GM12878 (cell line): ENCODE data around the gene C1orf141. TPM values are rescaled to one million over a fixed set of nuclear protein-coding genes. Genes with fewer than 3 reads are reported as not detected.

Source experiments
- ATAC-seq: fragments of 200-7000 bp; cut with Tn5 transposase; 3 replicates; pipeline ENCODE4 v1.9.1; 2020; ENCODE audit warnings: mild to moderate bottlenecking, moderate library complexity
- BruUV-seq: library from RNA; stranded (reverse); fragments of 400-500 nt; replicated peaks from 2 replicates; lab custom pipeline; 2021; lab: Mats Ljungman, UMichigan
- CTCF ChIA-PET: fragments of 300-600 bp; sonication (Branson Sonifier 250); formaldehyde crosslinking; extraction: SDS; loops from one replicate; lab custom pipeline; 2021; ENCODE audit warnings: inconsistent platforms; lab: Yijun Ruan, JAX
- POLR2A ChIA-PET: fragments of 350-600 bp; formaldehyde crosslinking; extraction: SDS; loops from one replicate; lab custom pipeline; 2021; ENCODE audit warnings: inconsistent platforms; lab: Charles Lee
- RAD21 ChIA-PET: fragments of 300-600 bp; sonication (Branson Sonifier 250); formaldehyde crosslinking; loops from one replicate; lab custom pipeline; 2023; ENCODE audit warnings: antibody characterized with exemption; ENCODE audit not compliant: unreplicated experiment; lab: Charles Lee
- SMC1A ChIA-PET: fragments of 300-600 bp; sonication (Branson Sonifier 250); formaldehyde crosslinking; loops from one replicate; lab custom pipeline; 2023; ENCODE audit not compliant: unreplicated experiment, uncharacterized antibody; lab: Charles Lee
- DNase-seq: peaks from one replicate; pipeline ENCODE4 v3.0.0-alpha.2; 2011; ENCODE audit warnings: low read depth, low spot score
- FAIRE-seq: peaks from 3 replicates; lab custom pipeline; 2011; peaks lifted over from hg19 to GRCh38; lab: Jason Lieb, UNC
- H2AFZ ChIP-seq: 2 replicates; pipeline ENCODE4 v1.6.0; 2011; ENCODE audit warnings: low read depth, low read length, control low read depth; ENCODE audit not compliant: control insufficient read depth
- H3K27ac ChIP-seq: 2 replicates; pipeline ENCODE4 v1.5.1; 2011; ENCODE audit warnings: control low read depth; ENCODE audit not compliant: control insufficient read depth, insufficient read depth
- H3K27me3 ChIP-seq, 2 experiments: replicated peaks in 1 of 2; 2 replicates each; pipeline versions ENCODE4 v1.6.0 to v1.6.1; 2011; ENCODE audit warnings: low read length in 1 of 2; ENCODE audit not compliant: control insufficient read depth in 2 of 2, insufficient read depth in 2 of 2
- H3K36me3 ChIP-seq, 2 experiments: 2 replicates each; pipeline ENCODE4 v1.5.1; 2011; ENCODE audit warnings: low read length in 1 of 2; ENCODE audit not compliant: control insufficient read depth in 2 of 2, insufficient read depth in 2 of 2
- H3K4me1 ChIP-seq: 2 replicates; pipeline ENCODE4 v1.6.1; 2011; ENCODE audit warnings: mild to moderate bottlenecking, low read length, moderate library complexity, mixed read lengths; ENCODE audit not compliant: control insufficient read depth, insufficient read depth
- H3K4me2 ChIP-seq: 2 replicates; pipeline ENCODE4 v1.6.0; 2011; ENCODE audit warnings: control low read depth; ENCODE audit not compliant: control insufficient read depth, insufficient read depth
- H3K4me3 ChIP-seq: fragments of 200-600 bp; sonication (generic); 2 replicates; pipeline ENCODE4 v1.5.1; 2016
- H3K79me2 ChIP-seq: 2 replicates; pipeline ENCODE4 v1.6.0; 2011; ENCODE audit warnings: low read length; ENCODE audit not compliant: control insufficient read depth, insufficient read depth
- H3K9ac ChIP-seq: 2 replicates; pipeline ENCODE4 v1.8.0; 2011; ENCODE audit warnings: low read length, control low read depth, mixed read lengths; ENCODE audit not compliant: control insufficient read depth, insufficient read depth
- H3K9me3 ChIP-seq: replicated peaks from 3 replicates; pipeline ENCODE4 v1.5.1; 2011; ENCODE audit warnings: mild to moderate bottlenecking, low read length; ENCODE audit not compliant: control insufficient read depth, insufficient read depth
- H4K20me1 ChIP-seq: 2 replicates; pipeline ENCODE4 v1.6.0; 2011; ENCODE audit not compliant: control insufficient read depth, insufficient read depth
- EZH2 ChIP-seq: IDR thresholded peaks from 2 replicates; pipeline ENCODE4 v1.6.1; 2012; ENCODE audit warnings: low read depth, mild to moderate bottlenecking, control low read depth, inconsistent platforms, low read length, borderline replicate concordance; ENCODE audit not compliant: control insufficient read depth
- IKZF1 ChIP-seq: fragments of 450-650 bp; conservative IDR thresholded peaks from 2 replicates; pipeline ENCODE4 v1.6.1; 2017; ENCODE audit warnings: antibody characterized with exemption, mild to moderate bottlenecking
- MXI1 ChIP-seq: fragments of 150-350 bp; IDR thresholded peaks from 2 replicates; pipeline ENCODE4 v1.6.1; 2011; ENCODE audit warnings: low read depth, mild to moderate bottlenecking, inconsistent platforms, low read length, improper control_type of control experiment
- WGBS: methylation state at CpG from one replicate; pipeline ENCODE4 v1.1.6; 2016; ENCODE audit warnings: low lambda C conversion rate; ENCODE audit not compliant: insufficient replicate concordance, insufficient coverage; ENCODE audit errors: missing lambda C conversion rate; 5-methylcytosine and 5-hydroxymethylcytosine counted together
- in situ Hi-C: fragments of 300-500 bp; cut with MboI; formaldehyde crosslinking; loops from 9 replicates; pipeline ENCODE4 v1.14.3; 2018; ENCODE audit warnings: mixed read lengths
- intact Hi-C: fragments of 100-400 bp; cut with micrococcal nuclease; formaldehyde crosslinking; loops from one replicate; pipeline ENCODE4 v1.14.2; 2022; ENCODE audit not compliant: unreplicated experiment
- polyA plus RNA-seq, 11 experiments: library from polyadenylated mRNA; depleted of rRNA in 4 of 11; unstranded in 6 of 11; stranded (reverse) in 5 of 11; fragments of >200 nt; fragmentation: Nextera tagmentation in 4 of 11; fragmentation: Illumina TruSeq in 1 of 11; extraction: Ambion mirVana in 4 of 11; extraction: Trizol in 1 of 11; gene quantifications; 1 replicate in 1 of 11; 2 replicates in 10 of 11; pipeline versions ENCODE4 v1.2.1 to v1.2.3, GENCODE V29; 2011 to 2016; ENCODE audit warnings: inconsistent platforms in 2 of 11, missing spikeins in 2 of 11, low read depth in 1 of 11
- total RNA-seq, 4 experiments: library from RNA; depleted of rRNA in 3 of 4; stranded (reverse); fragments of >200 nt in 3 of 4; fragmentation: Illumina TruSeq in 1 of 4; extraction: Trizol in 1 of 4; gene quantifications; 2 replicates each; pipeline versions ENCODE4 v1.2.1 to v1.2.3, GENCODE V29; 2013 to 2021
- TF ChIP-seq, protein P1 (sequence below): fragments of 450-650 bp; IDR thresholded peaks from 2 replicates; pipeline ENCODE4 v1.6.1; 2017; ENCODE audit warnings: mild to moderate bottlenecking, moderate library complexity
- TF ChIP-seq, protein P2 (sequence below): IDR thresholded peaks from 2 replicates; pipeline ENCODE4 v1.6.1; 2012; ENCODE audit warnings: low read depth, low read length, improper control_type of control experiment

Gene C1orf141
- total and polyA plus RNA-seq, 10 of the 15 experiments (the other 5 are each of a cell fraction or from before 2014, with no cell fraction given) = not detected

DNA sequence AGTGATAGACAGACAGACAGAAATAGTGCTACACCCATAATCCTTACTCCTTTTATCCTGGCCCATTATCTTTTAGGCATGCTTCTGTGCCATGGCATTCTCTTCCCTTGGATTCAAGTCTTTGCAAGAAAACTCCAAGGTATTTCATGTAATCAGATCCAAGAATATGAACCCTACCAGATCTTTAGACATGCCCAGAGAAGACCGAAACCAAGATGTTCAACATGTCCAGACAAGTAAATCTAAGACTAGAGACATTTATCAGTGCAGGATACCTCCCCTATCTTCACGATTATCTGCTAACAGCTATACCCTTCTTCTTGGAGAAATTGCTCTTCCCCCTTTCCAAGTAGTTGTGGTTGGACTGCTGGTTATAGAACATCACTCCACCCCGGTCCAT lies 11.8 kb upstream of the C1orf141 start:
- no peak overlapping the region for H3K4me3 ChIP-seq
- H3K36me3 ChIP-seq = no peaks in the 10 kb centered on the region
- TF ChIP-seq, protein P1, sequence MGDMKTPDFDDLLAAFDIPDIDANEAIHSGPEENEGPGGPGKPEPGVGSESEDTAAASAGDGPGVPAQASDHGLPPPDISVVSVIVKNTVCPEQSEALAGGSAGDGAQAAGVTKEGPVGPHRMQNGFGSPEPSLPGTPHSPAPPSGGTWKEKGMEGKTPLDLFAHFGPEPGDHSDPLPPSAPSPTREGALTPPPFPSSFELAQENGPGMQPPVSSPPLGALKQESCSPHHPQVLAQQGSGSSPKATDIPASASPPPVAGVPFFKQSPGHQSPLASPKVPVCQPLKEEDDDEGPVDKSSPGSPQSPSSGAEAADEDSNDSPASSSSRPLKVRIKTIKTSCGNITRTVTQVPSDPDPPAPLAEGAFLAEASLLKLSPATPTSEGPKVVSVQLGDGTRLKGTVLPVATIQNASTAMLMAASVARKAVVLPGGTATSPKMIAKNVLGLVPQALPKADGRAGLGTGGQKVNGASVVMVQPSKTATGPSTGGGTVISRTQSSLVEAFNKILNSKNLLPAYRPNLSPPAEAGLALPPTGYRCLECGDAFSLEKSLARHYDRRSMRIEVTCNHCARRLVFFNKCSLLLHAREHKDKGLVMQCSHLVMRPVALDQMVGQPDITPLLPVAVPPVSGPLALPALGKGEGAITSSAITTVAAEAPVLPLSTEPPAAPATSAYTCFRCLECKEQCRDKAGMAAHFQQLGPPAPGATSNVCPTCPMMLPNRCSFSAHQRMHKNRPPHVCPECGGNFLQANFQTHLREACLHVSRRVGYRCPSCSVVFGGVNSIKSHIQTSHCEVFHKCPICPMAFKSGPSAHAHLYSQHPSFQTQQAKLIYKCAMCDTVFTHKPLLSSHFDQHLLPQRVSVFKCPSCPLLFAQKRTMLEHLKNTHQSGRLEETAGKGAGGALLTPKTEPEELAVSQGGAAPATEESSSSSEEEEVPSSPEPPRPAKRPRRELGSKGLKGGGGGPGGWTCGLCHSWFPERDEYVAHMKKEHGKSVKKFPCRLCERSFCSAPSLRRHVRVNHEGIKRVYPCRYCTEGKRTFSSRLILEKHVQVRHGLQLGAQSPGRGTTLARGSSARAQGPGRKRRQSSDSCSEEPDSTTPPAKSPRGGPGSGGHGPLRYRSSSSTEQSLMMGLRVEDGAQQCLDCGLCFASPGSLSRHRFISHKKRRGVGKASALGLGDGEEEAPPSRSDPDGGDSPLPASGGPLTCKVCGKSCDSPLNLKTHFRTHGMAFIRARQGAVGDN = no peak
- no peak for TF ChIP-seq MXI1
- TF ChIP-seq IKZF1 = no peak
- TF ChIP-seq EZH2 = no peak
- TF ChIP-seq, protein P2, sequence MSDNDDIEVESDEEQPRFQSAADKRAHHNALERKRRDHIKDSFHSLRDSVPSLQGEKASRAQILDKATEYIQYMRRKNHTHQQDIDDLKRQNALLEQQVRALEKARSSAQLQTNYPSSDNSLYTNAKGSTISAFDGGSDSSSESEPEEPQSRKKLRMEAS = no peak
- ChIA-PET POLR2A (no interaction called here), RAD21 (interaction anchor here (3.6 kb wide), 1 partner anchor 65 kb away, joined by 71 read pairs; no protein-coding TSS in a partner anchor), SMC1A (interaction anchor here (1.1 to 7.8 kb wide), 5 partner anchors 23 to 354 kb away, joined by 3 to 212 read pairs (median 6); no protein-coding TSS in a partner anchor), CTCF (interaction anchor here (3.6 to 3.8 kb wide), 2 partner anchors 66 to 150 kb away, joined by 28 to 164 read pairs; no protein-coding TSS in a partner anchor)
- ATAC-seq (no peak), DNase-seq (no peak), FAIRE-seq (no peak)
- H3K9me3 ChIP-seq = no peaks in the 10 kb centered on the region
- 0 out of 2 replicates have a peak, but pooled peaks cover 2% of the 10 kb centered on the region for H3K4me1 ChIP-seq
- H3K4me2 ChIP-seq = no peak overlapping the region
- H3K9ac ChIP-seq = no peak overlapping the region
- no peaks in the 10 kb centered on the region for H4K20me1 ChIP-seq
- 58% methylated on average over 3 of the region's 3 CpGs for WGBS
- H3K27me3 ChIP-seq = no peaks in the 10 kb centered on the region
- no TSS peak for BruUV-seq
- H3K27ac ChIP-seq = no peak overlapping the region
- H2AFZ ChIP-seq = no peak overlapping the region
- intact Hi-C loops = loop anchor here (5.0 to 10.0 kb wide), 2 partner anchors 94 to 278 kb away; partner anchors contain the start of gene SLC35D1
- H3K79me2 ChIP-seq = no peaks in the 10 kb centered on the region
- in situ Hi-C loops = loop anchor here (5.0 kb wide), 2 partner anchors 154 to 384 kb away; no protein-coding TSS in a partner anchor
